Mucosa of rectum (tissue), 2 donors: Measurements from ENCODE around the gene RBM34.
A peak's percentile ranks its signal among the peaks of the same experiment; 100 is the strongest.

Source experiments
- H3K27ac ChIP-seq, 2 donors: one replicate each; pipeline ENCODE4 v1.7.0; 2013; ENCODE audit warnings: inconsistent platforms in 2 of 2, low read depth in 2 of 2, low read length in 2 of 2
- H3K27me3 ChIP-seq, 2 donors: one replicate each; pipeline ENCODE4 v1.7.0; 2013; ENCODE audit warnings: low read length in 2 of 2; ENCODE audit not compliant: control insufficient read depth in 2 of 2, insufficient read depth in 2 of 2
- H3K36me3 ChIP-seq, 2 donors: one replicate each; pipeline ENCODE4 v1.7.0; 2013; ENCODE audit warnings: low read length in 2 of 2; ENCODE audit not compliant: control insufficient read depth in 2 of 2, insufficient read depth in 2 of 2
- H3K4me1 ChIP-seq, 2 donors: one replicate each; pipeline ENCODE4 v1.7.0; 2013; ENCODE audit warnings: low read length in 2 of 2, mild to moderate bottlenecking in 1 of 2; ENCODE audit not compliant: control insufficient read depth in 2 of 2, insufficient read depth in 2 of 2
- H3K4me3 ChIP-seq, 2 donors: one replicate each; pipeline ENCODE4 v1.7.0; 2013; ENCODE audit warnings: low read length in 2 of 2
- H3K9ac ChIP-seq, 2 donors: one replicate each; pipeline ENCODE4 v1.7.0; 2013; ENCODE audit warnings: low read length in 2 of 2, low read depth in 1 of 2, mild to moderate bottlenecking in 1 of 2
- H3K9me3 ChIP-seq, 2 donors: one replicate each; pipeline ENCODE4 v1.7.0; 2013; ENCODE audit warnings: low read length in 2 of 2; ENCODE audit not compliant: control insufficient read depth in 2 of 2
- donor health status: healthy.
- donor health status: Normal muscosa, but diverticular disease.

Gene RBM34

GRCh38 chr1:235134171-235134570 is 26.9 kb downstream of the RBM34 start:
- Histone ChIP-seq H3K4me1 (no peaks in the 10 kb centered on the region), H3K27me3 (no peaks in the 10 kb centered on the region), H3K9me3 (no peaks in the 10 kb centered on the region), H3K4me3 (no peak overlapping the region), H3K9ac (no peak overlapping the region), H3K27ac (no peak overlapping the region), H3K36me3 (peaks cover 37 to 46% of the 10 kb centered on the region in 2 donors)

- H3K36me3 ChIP-seq = peaks cover 28 to 42% of the 10 kb centered on the region in 2 donors
- no peaks in the 10 kb centered on the region for H3K4me1 ChIP-seq
- no peak overlapping the region for H3K9ac ChIP-seq
- H3K27me3 ChIP-seq = no peaks in the 10 kb centered on the region
- H3K27ac ChIP-seq = no peak overlapping the region
- H3K9me3 ChIP-seq = no peaks in the 10 kb centered on the region
- H3K4me3 ChIP-seq = no peak overlapping the region
Observed at GRCh38 chr1:235133086-235133485, 28.0 kb downstream of the RBM34 start.

GRCh38 chr1:235131961-235132360 is 29.1 kb downstream of the RBM34 start:
- H3K4me3 ChIP-seq = no peak overlapping the region
- no peaks in the 10 kb centered on the region for H3K9me3 ChIP-seq
- no peak overlapping the region for H3K27ac ChIP-seq
- no peaks in the 10 kb centered on the region for H3K27me3 ChIP-seq
- peaks cover 0 to 5% of the 10 kb centered on the region in 2 donors for H3K4me1 ChIP-seq
- peaks cover 17 to 35% of the 10 kb centered on the region in 2 donors for H3K36me3 ChIP-seq
- no peak overlapping the region for H3K9ac ChIP-seq

GRCh38 chr1:235130766-235131270 is 30.2 kb downstream of the RBM34 start:
- Histone ChIP-seq H3K9me3 (no peaks in the 10 kb centered on the region), H3K27ac (no peak overlapping the region), H3K9ac (no peak overlapping the region), H3K4me1 (peaks cover 0 to 5% of the 10 kb centered on the region in 2 donors), H3K27me3 (no peaks in the 10 kb centered on the region), H3K4me3 (no peak overlapping the region), H3K36me3 (peaks cover 7 to 24% of the 10 kb centered on the region in 2 donors)

- peaks cover 0 to 5% of the 10 kb centered on the region in 2 donors for H3K4me1 ChIP-seq
- H3K27ac ChIP-seq = no peak overlapping the region
- peaks cover 2 to 19% of the 10 kb centered on the region in 2 donors for H3K36me3 ChIP-seq
- H3K27me3 ChIP-seq = no peaks in the 10 kb centered on the region
- H3K4me3 ChIP-seq = no peak overlapping the region
- H3K9me3 ChIP-seq = no peaks in the 10 kb centered on the region
- H3K9ac ChIP-seq = no peak overlapping the region
Observed at GRCh38 chr1:235129774-235130570, 31.1 kb downstream of the RBM34 start.

GRCh38 chr1:235128456-235129328 is 32.4 kb downstream of the RBM34 start, which contains the start of gene TOMM20:
TSS of gene TOMM20 (minus strand) at chr1:235128837. CDS start at chr1:235128715, 122 bp downstream.
- H3K27me3 ChIP-seq = no peaks in the 10 kb centered on the region
- H3K4me3 ChIP-seq = peak within 1 kb of the TSS; percentile 95 to 98
- H3K27ac ChIP-seq = peak within 1 kb of the TSS; percentile 86 to 91
- no peaks in the 10 kb centered on the region for H3K9me3 ChIP-seq
- H3K36me3 ChIP-seq = peaks cover 0 to 12% of the 10 kb centered on the region in 2 donors
- peak within 1 kb of the TSS; percentile 96 for H3K9ac ChIP-seq
- peaks cover 0 to 5% of the 10 kb centered on the region in 2 donors for H3K4me1 ChIP-seq

- Histone ChIP-seq H3K9me3 (no peaks in the 10 kb centered on the region), H3K27me3 (no peaks in the 10 kb centered on the region), H3K27ac (peak overlapping the region; percentile 86 to 91), H3K4me1 (peaks cover 0 to 5% of the 10 kb centered on the region in 2 donors), H3K4me3 (peak overlapping the region; percentile 95 to 98), H3K36me3 (peaks cover 0 to 6% of the 10 kb centered on the region in 2 donors), H3K9ac (peak overlapping the region; percentile 96)
Observed at GRCh38 chr1:235127732-235128455, 33.2 kb downstream of the RBM34 start.

GRCh38 chr1:235127203-235127602 is 33.8 kb downstream of the RBM34 start:
- peak overlapping the region; percentile 96 for H3K9ac ChIP-seq
- peak overlapping the region; percentile 95 to 98 for H3K4me3 ChIP-seq
- H3K36me3 ChIP-seq = peaks cover 0 to 6% of the 10 kb centered on the region in 2 donors
- H3K4me1 ChIP-seq = peaks cover 0 to 5% of the 10 kb centered on the region in 2 donors
- H3K9me3 ChIP-seq = no peaks in the 10 kb centered on the region
- H3K27me3 ChIP-seq = no peaks in the 10 kb centered on the region
- H3K27ac ChIP-seq = no peak overlapping the region

GRCh38 chr1:235124665-235125064 is 36.4 kb downstream of the RBM34 start:
- H3K27ac ChIP-seq = no peak overlapping the region
- no peak overlapping the region for H3K4me3 ChIP-seq
- H3K27me3 ChIP-seq = no peaks in the 10 kb centered on the region
- H3K9me3 ChIP-seq = no peaks in the 10 kb centered on the region
- no peak overlapping the region for H3K9ac ChIP-seq
- H3K36me3 ChIP-seq = peaks cover 9 to 12% of the 10 kb centered on the region in 2 donors
- H3K4me1 ChIP-seq = peaks cover 0 to 5% of the 10 kb centered on the region in 2 donors
